Chondrocyte (in vitro differentiated cells): ENCODE data around the gene BAZ1B. TPM values are rescaled to one million over a fixed set of nuclear protein-coding genes. Genes with fewer than 3 reads are reported as not detected.
A peak's percentile ranks its signal among the peaks of the same experiment; 100 is the strongest.

Experiments used
- DNase-seq: peaks from one replicate; pipeline ENCODE4 v3.0.0; 2021; ENCODE audit warnings: mixed read lengths, low spot score
- H3K27ac Mint-ChIP-seq: one replicate; pipeline ENCODE4 v1.8.0; 2021; ENCODE audit warnings: mild to moderate bottlenecking, moderate library complexity, mixed read lengths; ENCODE audit not compliant: unreplicated experiment
- H3K27me3 Mint-ChIP-seq: 2 replicates; pipeline ENCODE4 v1.8.0; 2021; ENCODE audit warnings: low read depth, mixed read lengths
- H3K36me3 Mint-ChIP-seq: 2 replicates; pipeline ENCODE4 v1.8.0; 2021; ENCODE audit warnings: low read depth, mixed read lengths
- H3K4me1 Mint-ChIP-seq: 2 replicates; pipeline ENCODE4 v1.8.0; 2021; ENCODE audit warnings: low read depth, mild to moderate bottlenecking, mixed read lengths
- H3K4me3 Mint-ChIP-seq: one replicate; pipeline ENCODE4 v1.8.0; 2021; ENCODE audit warnings: mild to moderate bottlenecking, moderate library complexity, mixed read lengths; ENCODE audit not compliant: unreplicated experiment
- H3K9me3 Mint-ChIP-seq: 2 replicates; pipeline ENCODE4 v1.8.0; 2021; ENCODE audit warnings: low read depth, mixed read lengths
- CTCF ChIP-seq: fragments of 200-600 bp; sonication (generic); IDR thresholded peaks from 2 replicates; pipeline ENCODE4 v1.5.0; 2021; ENCODE audit warnings: antibody characterized with exemption, mild to moderate bottlenecking, moderate library complexity
- total RNA-seq: library from RNA; stranded (reverse); gene quantifications from 3 replicates; pipeline ENCODE4 v1.2.1, GENCODE V29; 2021

BAZ1B gene
- total RNA-seq, 1 donor from 2014 or later, result 65.5 TPM

GRCh38 chr7:73521636-73522104 lies 423 bp downstream of the BAZ1B start:
- H3K9me3 Mint-ChIP-seq, result no peaks in the 10 kb centered on the region
- H3K4me1 Mint-ChIP-seq, result peaks cover 46% of the 10 kb centered on the region
- no peaks in the 10 kb centered on the region for H3K27me3 Mint-ChIP-seq
- DNase-seq, result peak; percentile 80
- peak overlapping the region; percentile 47 for H3K27ac Mint-ChIP-seq
- H3K4me3 Mint-ChIP-seq, result peak overlapping the region; percentile 85
- peak; percentile 17 for TF ChIP-seq CTCF
- H3K36me3 Mint-ChIP-seq, result peaks cover 5% of the 10 kb centered on the region

GRCh38 chr7:73520673-73521635 lies 1.1 kb downstream of the BAZ1B start:
- no peak for TF ChIP-seq CTCF
- H3K27me3 Mint-ChIP-seq, result no peaks in the 10 kb centered on the region
- H3K4me3 Mint-ChIP-seq, result peak overlapping the region; percentile 86
- no peak for DNase-seq
- peak overlapping the region; percentile 92 for H3K27ac Mint-ChIP-seq
- peaks cover 5% of the 10 kb centered on the region for H3K36me3 Mint-ChIP-seq
- H3K9me3 Mint-ChIP-seq, result no peaks in the 10 kb centered on the region
- H3K4me1 Mint-ChIP-seq, result peaks cover 47% of the 10 kb centered on the region

- Mint-ChIP-seq H3K36me3 (peaks cover 6% of the 10 kb centered on the region), H3K9me3 (no peaks in the 10 kb centered on the region)
- peak; percentile 30 for DNase-seq
These were observed 2.0 kb downstream of the BAZ1B start for GRCh38 chr7:73519867-73520672.

GRCh38 chr7:73518470-73518869 lies 3.6 kb downstream of the BAZ1B start:
- peaks cover 13% of the 10 kb centered on the region for H3K36me3 Mint-ChIP-seq
- peak; percentile 37 for DNase-seq
- H3K9me3 Mint-ChIP-seq, result no peaks in the 10 kb centered on the region
- H3K27me3 Mint-ChIP-seq, result no peaks in the 10 kb centered on the region
- H3K4me1 Mint-ChIP-seq, result peaks cover 57% of the 10 kb centered on the region
- H3K4me3 Mint-ChIP-seq, result peak overlapping the region; percentile 86
- TF ChIP-seq CTCF, result no peak
- H3K27ac Mint-ChIP-seq, result peak overlapping the region; percentile 65

More at GRCh38 chr7:73519867-73520672, 2.0 kb downstream of the BAZ1B start:
- Mint-ChIP-seq H3K4me3 (peak overlapping the region; percentile 86), H3K27me3 (no peaks in the 10 kb centered on the region), H3K27ac (peak overlapping the region; percentile 92), H3K4me1 (peaks cover 48% of the 10 kb centered on the region)
- no peak for TF ChIP-seq CTCF
